Activated CD8-positive, alpha-beta T cell treated with anti-CD3 and anti-CD28 coated beads, Interleukin-2, amount 10 ng/mL, durations not matched to agents 7 days and 5 days (primary cell): Measurements from ENCODE around the gene SH3BP5. TPM values are rescaled to one million over a fixed set of nuclear protein-coding genes. Genes with fewer than 3 reads are reported as not detected.

Source experiments
- ATAC-seq: fragments of 150-1000 bp; cut with Tn5 transposase; one replicate; pipeline ENCODE4 v1.10.0; 2021; ENCODE audit warnings: moderate library complexity
- CTCF ChIA-PET: fragments of 350-600 bp; sonication (Branson Sonifier 250); formaldehyde crosslinking; loops from one replicate; lab custom pipeline; 2021; ENCODE audit warnings: antibody characterized with exemption; lab: Charles Lee
- POLR2A ChIA-PET: fragments of 350-600 bp; sonication (Branson Sonifier 250); formaldehyde crosslinking; loops from one replicate; lab custom pipeline; 2021; ENCODE audit warnings: antibody characterized with exemption; lab: Charles Lee
- DNase-seq: peaks from one replicate; pipeline ENCODE4 v3.0.0-alpha.2; 2020
- H3K27ac Mint-ChIP-seq: one replicate; pipeline ENCODE4 v1.8.0; 2021; ENCODE audit warnings: mild to moderate bottlenecking, mixed read lengths
- H3K27me3 Mint-ChIP-seq: one replicate; pipeline ENCODE4 v1.8.0; 2021; ENCODE audit warnings: low read depth, mixed read lengths
- H3K36me3 Mint-ChIP-seq: one replicate; pipeline ENCODE4 v1.8.0; 2021; ENCODE audit warnings: low read depth, mixed read lengths
- H3K4me1 Mint-ChIP-seq: one replicate; pipeline ENCODE4 v1.8.0; 2021; ENCODE audit warnings: low read depth, mixed read lengths
- H3K4me3 Mint-ChIP-seq: one replicate; pipeline ENCODE4 v1.8.0; 2021; ENCODE audit warnings: mild to moderate bottlenecking, mixed read lengths
- H3K9me3 Mint-ChIP-seq: one replicate; pipeline ENCODE4 v1.8.0; 2022; ENCODE audit warnings: mixed read lengths; ENCODE audit not compliant: insufficient read depth
- total RNA-seq, 2 experiments: library from RNA; stranded (reverse); gene quantifications; one replicate each; pipeline ENCODE4 v1.2.3, GENCODE V29; 2021

SH3BP5 gene
- total RNA-seq, 2 experiments from 2014 or later: 12.6 to 15.0 TPM

DNA sequence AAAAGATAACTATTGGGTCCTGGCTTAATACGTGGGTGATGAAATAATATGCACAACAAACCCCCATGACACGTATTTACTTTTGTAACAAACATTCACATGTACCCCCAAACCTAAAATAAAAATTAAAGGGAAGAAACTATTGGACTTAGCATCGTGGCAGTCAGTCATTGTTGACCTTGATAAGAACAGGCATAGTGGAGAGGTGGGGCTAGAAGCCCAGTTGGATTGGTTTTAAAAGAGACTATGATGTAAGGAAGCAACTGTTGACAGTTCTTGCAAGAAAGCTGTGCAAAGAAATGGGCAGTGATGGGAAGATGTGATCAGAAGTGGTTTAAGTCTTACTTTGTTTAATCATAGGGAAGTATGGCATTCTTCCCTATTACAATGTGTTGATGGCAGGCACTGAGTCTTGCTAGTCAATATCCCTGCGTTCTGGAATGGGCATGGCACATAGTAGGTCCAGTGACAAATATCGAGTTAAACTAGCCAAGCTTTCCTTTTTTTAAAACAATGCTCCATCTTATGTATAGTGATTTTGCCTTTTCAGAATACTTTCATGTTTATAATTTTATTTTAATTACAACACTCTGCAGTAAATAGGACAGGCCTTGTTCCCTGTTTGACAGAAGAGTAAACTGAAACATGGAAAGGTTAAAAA, 88.4 kb downstream of the SH3BP5 start:
- ChIA-PET CTCF (interaction anchor here (0.9 to 1.6 kb wide), 2 partner anchors 8 to 162 kb away, joined by 3 to 5 read pairs; no protein-coding TSS in a partner anchor), POLR2A (no interaction called here)
- Mint-ChIP-seq H3K4me1 (peaks cover 7% of the 10 kb centered on the region), H3K36me3 (peaks cover 50% of the 10 kb centered on the region), H3K4me3 (no peak overlapping the region), H3K9me3 (no peaks in the 10 kb centered on the region), H3K27ac (no peak overlapping the region), H3K27me3 (no peaks in the 10 kb centered on the region)
- no peak for DNase-seq
- ATAC-seq: no peak

DNA sequence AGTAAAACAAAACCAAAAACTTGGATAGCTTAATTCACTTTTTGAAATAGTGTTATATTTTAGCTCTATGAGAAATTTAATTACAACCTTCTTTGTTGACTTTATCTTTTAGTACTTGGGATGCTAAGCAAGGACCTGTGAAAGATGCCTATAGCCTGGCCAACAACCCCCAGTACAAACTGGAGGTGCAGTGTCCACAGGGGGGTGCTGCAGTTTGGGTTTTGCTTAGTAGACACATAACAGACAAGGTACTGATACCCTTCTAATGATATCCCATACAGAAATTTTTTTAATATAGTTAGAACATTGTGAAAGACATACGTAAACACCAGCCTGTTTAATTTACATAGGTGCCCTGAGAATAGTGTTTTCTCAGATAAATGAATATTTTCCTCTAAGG, 91.0 kb downstream of the SH3BP5 start:
- CTCF ChIA-PET: interaction anchor here (0.7 to 1.8 kb wide), 8 partner anchors 19 to 317 kb away, joined by 3 to 6 read pairs (median 4); no protein-coding TSS in a partner anchor
- Mint-ChIP-seq H3K36me3 (peaks cover 47% of the 10 kb centered on the region), H3K27me3 (no peaks in the 10 kb centered on the region)

DNA sequence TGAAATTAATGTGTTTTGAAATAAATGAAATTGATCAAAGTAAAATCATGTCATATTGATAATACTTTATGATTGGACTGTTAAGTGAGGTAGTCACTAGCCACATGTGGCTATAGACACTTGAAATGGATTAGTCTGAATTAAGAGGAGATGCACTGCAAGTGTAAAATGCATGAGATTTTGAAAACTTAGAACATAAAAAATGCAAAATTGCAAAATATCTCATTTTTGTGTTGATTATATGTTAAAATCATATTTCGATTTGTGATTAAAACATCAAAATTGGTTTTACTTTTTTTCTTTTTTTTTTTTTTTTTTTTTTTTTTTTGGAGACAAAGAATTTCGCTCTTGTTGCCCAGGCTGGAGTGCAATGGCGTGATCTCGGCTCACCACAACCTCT, 103.1 kb downstream of the SH3BP5 start:
- DNase-seq: no peak
- Mint-ChIP-seq H3K27me3 (no peaks in the 10 kb centered on the region), H3K36me3 (peaks cover 19% of the 10 kb centered on the region), H3K9me3 (no peaks in the 10 kb centered on the region), H3K4me3 (no peak overlapping the region), H3K27ac (no peak overlapping the region), H3K4me1 (peaks cover 2% of the 10 kb centered on the region)
- ChIA-PET POLR2A (no interaction called here), CTCF (no interaction called here)
- ATAC-seq: no peak

More for the DNA sequence above, 91.0 kb downstream of the SH3BP5 start:
- no peak overlapping the region for H3K4me3 Mint-ChIP-seq
- H3K27ac Mint-ChIP-seq: no peak overlapping the region
- POLR2A ChIA-PET: no interaction called here
- peak; percentile 57 for DNase-seq
- no peaks in the 10 kb centered on the region for H3K9me3 Mint-ChIP-seq
- ATAC-seq: peak; percentile 63
- H3K4me1 Mint-ChIP-seq: peaks cover 7% of the 10 kb centered on the region

DNA sequence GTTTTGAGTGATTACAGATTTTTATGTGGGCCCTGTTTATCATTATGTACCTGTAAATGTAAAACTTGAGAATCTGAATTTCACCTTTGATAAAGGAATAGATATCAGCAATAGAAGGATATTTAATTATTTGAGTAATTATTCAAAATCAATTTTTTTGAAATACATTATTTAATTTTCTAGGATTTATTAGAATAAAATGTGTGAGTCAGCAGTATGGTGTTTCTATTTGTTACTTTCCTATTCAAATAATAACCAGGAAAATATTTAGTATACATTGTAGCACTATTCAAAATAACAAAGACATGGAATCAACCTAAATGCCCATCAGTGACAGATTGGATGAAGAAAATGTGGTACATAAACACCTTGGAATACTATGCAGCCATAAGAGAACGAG, 104.2 kb downstream of the SH3BP5 start:
- CTCF ChIA-PET: interaction anchor here (1.0 kb wide), 2 partner anchors 9 to 25 kb away, joined by 3 read pairs; no protein-coding TSS in a partner anchor

DNA sequence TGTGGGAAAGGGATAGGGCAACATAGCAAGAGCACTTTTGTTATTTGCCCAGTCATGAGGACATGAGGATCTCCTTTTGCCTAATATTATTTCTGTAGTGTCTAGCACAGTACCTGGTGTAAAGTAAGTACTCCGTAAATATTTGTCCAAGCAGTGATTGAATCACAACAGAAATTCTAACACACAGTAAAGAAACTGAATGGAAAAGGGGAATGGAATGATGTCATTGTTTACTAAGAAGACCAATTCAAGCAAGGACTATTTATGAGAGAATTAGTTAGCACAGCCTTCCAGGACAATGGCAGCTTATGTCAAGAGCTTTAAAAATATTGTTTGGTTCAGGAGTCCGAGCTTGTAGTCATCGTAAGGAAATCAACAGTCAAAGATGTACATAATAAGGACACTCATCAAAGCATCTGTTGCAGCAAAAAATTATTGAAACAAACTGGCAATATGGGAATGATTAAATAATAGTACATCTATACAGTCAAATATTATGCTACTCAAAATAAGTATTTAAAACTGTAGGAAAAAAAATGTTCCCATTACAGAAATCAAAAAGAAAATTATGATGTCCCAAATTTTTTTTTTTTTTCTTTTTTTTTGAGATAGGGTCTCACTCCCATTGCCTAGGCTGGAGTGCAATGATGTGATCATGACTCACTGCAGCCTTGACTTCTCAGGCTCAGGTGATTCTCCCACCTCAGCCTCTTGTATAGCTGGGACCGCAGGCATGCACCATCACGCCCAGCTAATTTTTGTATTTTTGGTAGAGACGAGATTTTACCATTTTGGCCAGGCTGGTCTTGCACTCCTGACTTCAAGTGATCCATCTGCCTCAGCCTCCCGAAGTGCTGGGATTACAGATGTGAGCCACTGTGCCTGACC, 108.5 kb downstream of the SH3BP5 start:
- POLR2A ChIA-PET: no interaction called here
- Mint-ChIP-seq H3K27me3 (no peaks in the 10 kb centered on the region), H3K36me3 (peaks cover 31% of the 10 kb centered on the region), H3K4me3 (no peak overlapping the region), H3K4me1 (peaks cover 2% of the 10 kb centered on the region), H3K27ac (no peak overlapping the region), H3K9me3 (no peaks in the 10 kb centered on the region)
- no peak for DNase-seq
- CTCF ChIA-PET: interaction anchor here (1.3 kb wide), 1 partner anchor 181 kb away, joined by 3 read pairs; no protein-coding TSS in a partner anchor
- ATAC-seq: no peak

More for the DNA sequence above, 104.2 kb downstream of the SH3BP5 start:
- Mint-ChIP-seq H3K4me3 (no peak overlapping the region), H3K9me3 (no peaks in the 10 kb centered on the region), H3K27ac (no peak overlapping the region), H3K36me3 (peaks cover 15% of the 10 kb centered on the region), H3K27me3 (no peaks in the 10 kb centered on the region), H3K4me1 (peaks cover 2% of the 10 kb centered on the region)
- ATAC-seq (no peak), DNase-seq (no peak)
- POLR2A ChIA-PET: no interaction called here

DNA sequence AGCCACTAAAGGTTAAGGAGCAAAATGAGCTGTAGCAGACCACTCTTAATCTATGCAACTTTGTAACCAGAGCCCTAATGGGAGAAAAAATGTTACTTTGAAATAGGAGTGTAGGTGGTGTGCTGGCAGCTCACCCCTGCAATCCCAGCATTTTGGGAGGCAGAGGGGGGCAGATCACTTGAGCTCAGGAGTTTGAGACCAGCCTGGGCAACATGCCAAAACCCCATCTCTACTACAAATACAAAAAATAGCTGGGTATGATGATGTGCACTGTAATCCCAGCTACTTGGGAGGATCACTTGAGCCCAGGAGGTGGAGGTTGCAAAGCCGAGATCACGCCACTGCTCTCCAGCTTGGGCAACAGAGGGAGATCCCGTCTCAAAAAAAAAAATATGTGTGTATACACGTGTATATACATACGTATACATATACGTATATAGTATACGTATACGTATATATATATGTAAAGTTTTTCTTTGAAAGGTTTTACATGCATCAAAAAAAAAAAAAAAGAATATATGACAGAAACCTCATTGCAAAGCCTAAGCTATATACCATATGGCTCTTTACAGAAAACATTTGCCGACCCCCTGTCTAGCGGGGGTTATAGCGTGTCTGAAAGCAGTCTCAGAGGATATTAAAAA, 110.7 kb downstream of the SH3BP5 start:
- Mint-ChIP-seq H3K36me3 (peaks cover 43% of the 10 kb centered on the region), H3K27ac (no peak overlapping the region), H3K9me3 (no peaks in the 10 kb centered on the region), H3K27me3 (no peaks in the 10 kb centered on the region), H3K4me1 (peaks cover under 1% of the 10 kb centered on the region), H3K4me3 (no peak overlapping the region)
- no peak for ATAC-seq
- ChIA-PET CTCF (interaction anchor here (0.6 to 1.5 kb wide), 8 partner anchors 8 to 114 kb away, joined by 3 to 8 read pairs (median 3); no protein-coding TSS in a partner anchor), POLR2A (interaction anchor here (0.5 kb wide), 1 partner anchor 190 kb away, joined by 3 read pairs; no protein-coding TSS in a partner anchor)
- DNase-seq: no peak

DNA sequence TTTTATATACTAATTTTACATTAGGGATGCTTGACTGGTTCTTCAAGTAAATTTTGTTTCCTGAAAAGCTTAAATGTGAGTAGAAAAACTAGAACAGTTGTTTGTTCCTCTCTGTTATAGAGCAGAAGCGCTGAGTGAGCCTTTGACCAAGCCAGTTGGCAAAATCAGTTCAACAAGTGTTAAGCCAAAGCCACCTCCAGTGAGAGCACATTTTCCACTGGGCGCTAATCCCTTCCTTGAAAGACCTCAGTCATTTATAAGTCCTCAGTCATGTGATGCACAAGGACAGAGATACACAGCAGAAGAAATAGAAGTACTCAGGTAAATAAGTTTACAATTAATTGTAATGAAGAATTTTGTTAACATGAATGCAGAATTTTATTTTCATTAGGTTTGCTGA, 111.7 kb downstream of the SH3BP5 start:
- DNase-seq (no peak), ATAC-seq (no peak)
- Mint-ChIP-seq H3K27ac (no peak overlapping the region), H3K27me3 (no peaks in the 10 kb centered on the region), H3K9me3 (no peaks in the 10 kb centered on the region), H3K36me3 (peaks cover 48% of the 10 kb centered on the region), H3K4me3 (no peak overlapping the region), H3K4me1 (no peaks in the 10 kb centered on the region)
- POLR2A ChIA-PET: no interaction called here
- CTCF ChIA-PET: interaction anchor here (1.2 to 1.3 kb wide), 2 partner anchors 9 to 185 kb away, joined by 3 to 4 read pairs; no protein-coding TSS in a partner anchor

DNA sequence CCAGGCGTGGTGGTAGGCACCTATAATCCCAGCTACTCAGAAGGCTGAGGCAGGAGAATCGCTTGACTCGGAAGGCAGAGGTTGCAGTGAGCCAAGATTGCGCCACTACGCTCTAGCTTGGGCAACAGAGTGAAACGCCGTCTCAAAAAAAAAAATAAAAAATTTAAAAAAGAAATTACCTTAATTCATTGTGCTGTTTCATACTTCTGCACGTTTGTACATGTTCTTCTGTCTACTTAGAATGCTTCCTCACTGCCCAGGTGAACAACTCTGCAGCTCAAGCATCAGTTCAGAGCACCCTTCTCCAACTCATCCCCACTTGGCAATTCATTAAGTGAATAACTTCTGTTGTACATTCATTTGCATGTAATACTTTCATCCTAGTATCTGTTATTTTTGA, 112.3 kb downstream of the SH3BP5 start:
- Mint-ChIP-seq H3K36me3 (peaks cover 54% of the 10 kb centered on the region), H3K27me3 (no peaks in the 10 kb centered on the region), H3K27ac (no peak overlapping the region), H3K9me3 (no peaks in the 10 kb centered on the region), H3K4me3 (no peak overlapping the region), H3K4me1 (no peaks in the 10 kb centered on the region)
- POLR2A ChIA-PET: no interaction called here
- ATAC-seq (no peak), DNase-seq (no peak)
- CTCF ChIA-PET: interaction anchor here (1.0 to 1.6 kb wide), 4 partner anchors 8 to 185 kb away, joined by 3 to 4 read pairs (median 3); partner anchors contain the start of gene SH3BP5

DNA sequence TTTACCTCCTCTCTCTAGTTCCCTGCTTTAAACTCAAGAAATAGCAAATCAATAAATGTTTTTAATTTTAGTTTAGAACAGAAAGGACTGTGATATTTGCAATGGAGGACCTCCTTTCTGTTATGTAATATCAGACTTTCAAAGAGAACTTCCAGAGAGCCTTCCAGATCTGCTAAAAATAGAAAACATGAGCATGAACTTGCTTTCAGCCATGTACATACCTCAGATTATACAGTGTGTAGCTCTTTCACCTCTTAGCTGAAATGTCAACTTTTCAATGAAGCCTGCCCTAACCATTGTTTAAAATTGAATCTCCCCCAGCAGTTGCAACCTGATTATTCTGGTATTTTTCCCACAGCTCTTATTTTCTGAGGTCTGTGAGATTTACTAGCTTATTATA, 113.7 kb downstream of the SH3BP5 start:
- H3K4me1 Mint-ChIP-seq: no peaks in the 10 kb centered on the region
- DNase-seq: no peak
- ChIA-PET CTCF (interaction anchor here (0.9 to 1.6 kb wide), 3 partner anchors 12 to 114 kb away, joined by 3 read pairs; partner anchors contain the start of gene SH3BP5), POLR2A (no interaction called here)
- no peaks in the 10 kb centered on the region for H3K9me3 Mint-ChIP-seq
- H3K36me3 Mint-ChIP-seq: peaks cover 59% of the 10 kb centered on the region
- H3K4me3 Mint-ChIP-seq: no peak overlapping the region
- ATAC-seq: no peak
- no peak overlapping the region for H3K27ac Mint-ChIP-seq
- no peaks in the 10 kb centered on the region for H3K27me3 Mint-ChIP-seq

DNA sequence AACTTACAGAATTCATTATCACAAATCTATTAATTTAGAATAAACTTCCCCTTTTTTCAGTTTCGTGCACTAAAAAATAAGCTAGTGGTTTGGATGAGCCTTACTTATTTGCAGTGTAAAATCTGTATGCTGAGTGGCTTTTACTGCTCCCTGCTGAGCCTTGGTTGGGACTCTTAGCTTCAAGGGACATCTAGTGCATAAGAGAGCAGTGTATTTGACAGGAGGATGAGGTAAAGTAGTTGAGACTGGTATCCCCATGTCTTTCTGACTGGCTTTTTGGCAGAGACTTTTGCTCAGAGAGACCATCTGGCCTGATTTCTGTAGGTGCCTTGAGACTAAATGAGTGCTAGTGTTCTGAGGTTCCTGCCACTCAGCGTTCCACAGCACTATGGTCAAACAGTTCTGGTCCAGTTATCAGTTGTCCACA, 114.5 kb downstream of the SH3BP5 start:
- POLR2A ChIA-PET: no interaction called here
- CTCF ChIA-PET: interaction anchor here (0.8 to 1.5 kb wide), 6 partner anchors 8 to 187 kb away, joined by 3 to 7 read pairs (median 4); no protein-coding TSS in a partner anchor

More for the DNA sequence above, 114.5 kb downstream of the SH3BP5 start:
- H3K9me3 Mint-ChIP-seq: no peaks in the 10 kb centered on the region
- ATAC-seq (no peak), DNase-seq (no peak)
- H3K4me3 Mint-ChIP-seq: no peak overlapping the region
- H3K4me1 Mint-ChIP-seq: no peaks in the 10 kb centered on the region
- H3K27ac Mint-ChIP-seq: no peak overlapping the region
- H3K27me3 Mint-ChIP-seq: no peaks in the 10 kb centered on the region
- H3K36me3 Mint-ChIP-seq: peaks cover 62% of the 10 kb centered on the region
